LNCaP clone FGC (cell line): ENCODE results near the gene RAD9B.

Experiments used
- DNase-seq: peaks from one replicate; pipeline ENCODE4 v3.0.0-alpha.2; 2011; ENCODE audit warnings: low read depth
- H3K4me3 ChIP-seq: 2 replicates; pipeline ENCODE4 v1.5.1; 2011; ENCODE audit warnings: mild to moderate bottlenecking, low read depth, low read length, control low read depth
- TF ChIP-seq, protein P1 (sequence below): IDR thresholded peaks from 2 replicates; pipeline ENCODE4 v1.5.1; 2012; ENCODE audit warnings: mild to moderate bottlenecking; ENCODE audit not compliant: control insufficient read depth, insufficient read depth; ENCODE audit errors: extremely low read depth

RAD9B gene

DNA sequence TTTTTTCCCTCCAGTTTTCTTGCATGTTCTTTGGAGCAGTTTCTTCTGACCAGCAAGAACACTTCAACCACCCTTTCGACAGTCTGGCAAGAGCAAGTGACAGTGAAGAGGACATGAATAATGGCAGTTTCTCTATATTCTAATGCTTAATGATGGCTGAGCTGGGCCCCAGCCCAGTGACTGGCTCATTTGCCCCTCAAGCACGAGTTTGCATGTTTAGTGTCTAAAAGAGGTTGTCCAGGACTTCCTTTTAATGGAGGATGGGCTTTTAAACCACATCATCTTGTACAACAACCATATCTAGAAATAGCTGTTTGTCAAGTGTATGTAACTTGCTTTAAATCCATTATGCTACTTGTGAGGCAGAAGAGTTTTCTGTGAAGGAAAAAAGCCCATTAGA lies 28.4 kb downstream of the RAD9B start:
- no peak overlapping the region for H3K4me3 ChIP-seq
- TF ChIP-seq, protein P1, sequence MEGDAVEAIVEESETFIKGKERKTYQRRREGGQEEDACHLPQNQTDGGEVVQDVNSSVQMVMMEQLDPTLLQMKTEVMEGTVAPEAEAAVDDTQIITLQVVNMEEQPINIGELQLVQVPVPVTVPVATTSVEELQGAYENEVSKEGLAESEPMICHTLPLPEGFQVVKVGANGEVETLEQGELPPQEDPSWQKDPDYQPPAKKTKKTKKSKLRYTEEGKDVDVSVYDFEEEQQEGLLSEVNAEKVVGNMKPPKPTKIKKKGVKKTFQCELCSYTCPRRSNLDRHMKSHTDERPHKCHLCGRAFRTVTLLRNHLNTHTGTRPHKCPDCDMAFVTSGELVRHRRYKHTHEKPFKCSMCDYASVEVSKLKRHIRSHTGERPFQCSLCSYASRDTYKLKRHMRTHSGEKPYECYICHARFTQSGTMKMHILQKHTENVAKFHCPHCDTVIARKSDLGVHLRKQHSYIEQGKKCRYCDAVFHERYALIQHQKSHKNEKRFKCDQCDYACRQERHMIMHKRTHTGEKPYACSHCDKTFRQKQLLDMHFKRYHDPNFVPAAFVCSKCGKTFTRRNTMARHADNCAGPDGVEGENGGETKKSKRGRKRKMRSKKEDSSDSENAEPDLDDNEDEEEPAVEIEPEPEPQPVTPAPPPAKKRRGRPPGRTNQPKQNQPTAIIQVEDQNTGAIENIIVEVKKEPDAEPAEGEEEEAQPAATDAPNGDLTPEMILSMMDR = no peak
- DNase-seq = no peak

DNA sequence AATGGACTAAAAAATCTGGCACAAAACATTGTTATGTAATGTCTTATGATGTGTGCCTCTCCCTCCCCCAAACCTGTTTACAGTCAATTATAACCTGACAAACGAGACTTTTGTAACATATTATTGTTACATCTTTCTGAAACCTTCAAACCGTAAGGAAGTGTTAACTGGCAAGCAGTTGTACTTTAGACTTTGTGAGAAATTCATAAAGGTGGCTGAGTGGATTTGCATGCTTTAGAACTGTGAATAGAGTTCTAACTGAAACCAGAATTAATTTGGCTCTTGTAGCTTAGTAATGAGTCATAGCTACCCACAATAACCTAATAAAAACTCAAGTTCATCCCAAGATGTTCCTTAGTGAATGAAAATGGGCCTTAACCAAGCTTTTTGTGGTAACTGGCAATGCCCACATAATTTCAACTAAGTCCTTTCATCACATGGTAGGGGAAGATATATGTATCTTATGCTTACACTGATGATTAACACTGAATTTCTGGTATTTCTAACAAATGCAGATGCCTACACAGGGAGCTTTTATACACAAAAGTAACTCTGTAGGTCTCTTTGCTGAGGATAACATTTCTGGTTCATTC lies 29.7 kb downstream of the RAD9B start:
- TF ChIP-seq, protein P1 = no peak
- peak; percentile 19 for DNase-seq
- H3K4me3 ChIP-seq = no peak overlapping the region

DNA sequence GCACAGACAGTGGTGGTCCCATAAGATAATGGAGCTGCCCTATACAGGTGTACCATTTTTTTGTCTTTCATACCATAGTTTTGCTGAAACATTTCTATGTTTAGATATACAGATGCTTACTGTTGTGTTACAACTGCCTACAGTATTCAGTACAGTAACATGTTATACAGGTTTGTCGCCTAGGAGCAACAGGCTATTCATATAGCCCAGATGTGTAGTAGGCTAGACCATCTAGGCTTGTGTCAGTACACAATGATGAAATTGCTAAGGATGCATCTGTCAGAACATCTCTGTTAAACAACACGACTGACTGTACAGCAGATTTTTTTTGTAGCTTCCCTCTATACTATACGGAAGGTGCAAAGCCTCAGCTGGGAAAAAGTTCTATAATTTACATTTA lies 30.5 kb downstream of the RAD9B start:
- no peak for DNase-seq
- TF ChIP-seq, protein P1 = no peak
- no peak overlapping the region for H3K4me3 ChIP-seq

DNA sequence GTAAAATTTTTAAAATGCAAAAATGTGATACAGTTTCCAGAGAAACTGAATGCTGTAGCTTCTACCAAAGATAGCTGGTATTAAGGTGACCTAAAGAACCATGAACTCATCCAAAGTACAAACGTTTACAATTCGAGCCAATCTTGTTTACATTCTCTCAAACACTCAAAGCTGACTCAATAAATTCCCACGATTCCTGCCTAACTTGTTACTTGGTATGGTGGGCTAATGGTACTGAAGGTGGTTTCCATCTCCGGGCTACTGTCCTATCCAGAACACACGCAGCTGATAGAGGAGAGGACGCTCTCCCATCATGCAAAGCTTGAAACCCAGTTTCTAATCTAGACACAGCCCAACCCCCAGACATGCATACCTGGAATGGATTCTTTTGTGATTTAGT lies 31.5 kb downstream of the RAD9B start:
- TF ChIP-seq, protein P1 = no peak
- H3K4me3 ChIP-seq = no peak overlapping the region
- peak; percentile 37 for DNase-seq

DNA sequence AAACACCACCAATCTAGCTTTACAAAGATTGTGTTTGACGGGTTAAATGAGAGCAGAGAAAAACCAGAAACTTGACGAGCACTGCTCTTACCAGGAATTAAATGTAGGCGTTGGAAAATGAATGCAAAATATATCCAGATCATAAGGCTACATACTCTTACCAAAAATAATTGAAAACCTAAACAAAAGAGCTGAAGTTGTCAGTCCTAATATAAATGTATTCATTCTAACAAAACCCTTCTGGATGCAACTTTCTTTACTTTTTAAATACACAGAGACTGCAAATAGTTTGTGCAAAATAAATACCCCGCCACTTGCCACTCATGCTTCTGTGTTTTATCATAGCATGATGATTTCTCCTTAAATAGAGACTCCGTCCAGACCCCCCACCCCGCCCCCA lies 32.7 kb downstream of the RAD9B start:
- DNase-seq = no peak
- TF ChIP-seq, protein P1 = no peak
- no peak overlapping the region for H3K4me3 ChIP-seq

DNA sequence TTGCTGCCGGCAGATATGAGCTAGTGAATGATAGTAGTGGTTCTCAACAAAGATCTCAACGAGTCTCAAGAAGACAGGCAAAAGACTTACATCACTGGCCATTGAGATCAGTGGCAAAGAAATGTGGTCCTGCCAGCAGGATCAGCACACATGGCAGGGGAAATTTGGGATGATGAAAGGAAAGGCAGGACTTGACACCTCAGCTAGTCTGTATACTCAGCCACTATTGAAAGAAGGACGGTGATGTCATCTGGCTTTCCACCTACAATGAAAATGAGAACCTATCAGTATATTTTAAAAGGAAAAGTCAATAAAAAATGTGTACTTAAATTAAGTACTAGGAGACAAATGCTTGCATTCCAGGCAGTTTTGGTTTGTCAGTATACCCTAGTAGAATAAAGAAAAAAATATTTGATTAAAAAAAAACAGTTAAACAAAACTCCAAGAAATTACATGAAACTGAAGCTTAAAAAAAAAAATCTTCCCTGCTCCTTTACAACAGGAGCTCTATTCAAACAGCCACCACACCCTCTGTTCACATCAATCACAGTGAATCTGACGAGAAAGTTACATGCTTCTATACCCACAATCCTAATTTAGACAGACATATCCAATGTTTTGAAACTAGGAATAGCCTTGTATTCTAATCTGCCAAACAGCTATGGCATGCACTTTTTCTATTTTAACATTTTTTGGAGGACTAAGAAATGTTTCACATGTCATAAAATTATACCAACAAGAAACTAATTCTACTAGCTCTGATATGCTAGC lies 34.9 kb downstream of the RAD9B start:
- TF ChIP-seq, protein P1 = no peak
- no peak overlapping the region for H3K4me3 ChIP-seq
- DNase-seq = no peak
